Measurements from ENCODE around the gene IFITM1. TPM values are rescaled to one million over a fixed set of nuclear protein-coding genes. Genes with fewer than 3 reads are reported as not detected.

IFITM1 gene
- total and polyA plus RNA-seq, 2 donors (not counting 1 experiment from before 2014, with no cell fraction given) = 21.1 to 93.0 TPM

DNA sequence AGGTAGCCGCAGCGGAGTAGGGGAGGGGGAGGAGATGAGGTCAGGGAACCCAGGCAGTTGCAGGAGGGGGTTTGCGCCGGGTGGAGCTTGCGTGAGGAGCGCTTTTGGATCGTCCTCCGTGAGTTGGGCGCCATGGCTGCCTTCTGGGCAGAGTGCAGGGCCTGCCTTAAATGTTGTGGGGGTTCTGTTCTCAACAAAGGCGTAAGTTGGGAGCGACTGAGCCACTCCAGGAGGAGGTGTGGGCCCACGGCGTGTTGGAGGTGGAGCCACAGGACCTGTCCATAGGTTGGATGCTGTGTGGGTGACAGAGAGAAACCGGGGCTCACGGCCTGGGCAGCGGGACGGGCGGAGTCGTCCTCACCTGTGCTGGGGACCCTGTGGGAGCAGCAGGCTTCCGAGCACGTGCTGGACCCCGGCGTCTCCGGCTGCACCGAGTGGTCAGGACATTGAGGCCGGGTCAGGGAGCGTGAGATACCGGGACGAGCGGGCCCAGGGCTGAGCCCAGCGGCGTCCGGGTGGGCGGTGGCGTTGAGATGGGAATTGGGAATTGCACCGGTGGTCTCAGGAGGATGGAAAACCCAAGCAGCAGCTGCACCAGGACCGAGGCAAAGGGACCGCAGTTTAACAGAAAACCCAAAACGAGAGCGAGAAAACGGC, 25.9 kb upstream of the IFITM1 start:
- Histone ChIP-seq H3K4me1 (ENCODE audit: control insufficient read depth, extremely low read depth, insufficient read depth, low read length) (no peaks in the 10 kb centered on the region), H2AFZ (ENCODE audit: low read length) (no peak overlapping the region), H4K20me1 (ENCODE audit: control insufficient read depth, extremely low read depth, insufficient read depth, low read length) (no peaks in the 10 kb centered on the region), H3K27ac (ENCODE audit: insufficient read depth, low read length) (no peak overlapping the region), H3K36me3 (ENCODE audit: control insufficient read depth, insufficient read depth, low read length) (no peaks in the 10 kb centered on the region), H3K79me2 (ENCODE audit: control insufficient read depth, insufficient read depth, low read length) (no peaks in the 10 kb centered on the region), H3K27me3 (ENCODE audit: control insufficient read depth, insufficient read depth, low read length) (peaks cover 5% of the 10 kb centered on the region), H3K9me3 (ENCODE audit: control insufficient read depth, insufficient read depth, low read depth, low read length) (no peaks in the 10 kb centered on the region), H3K4me2 (ENCODE audit: extremely low read depth, insufficient read depth, low read length) (peak overlapping the region; percentile 39), H3K9ac (ENCODE audit: insufficient read depth, low read length) (no peak overlapping the region), H3K4me3 (replicated peaks in 1 of 4; ENCODE audit: control extremely low read depth in 1 of 4, insufficient read depth in 1 of 4, low read depth in 3 of 4, low read length in 4 of 4) (peak overlapping the region in 3 of 4 experiments; percentile 11 to 59 (median 40))
- TF ChIP-seq, protein P1, sequence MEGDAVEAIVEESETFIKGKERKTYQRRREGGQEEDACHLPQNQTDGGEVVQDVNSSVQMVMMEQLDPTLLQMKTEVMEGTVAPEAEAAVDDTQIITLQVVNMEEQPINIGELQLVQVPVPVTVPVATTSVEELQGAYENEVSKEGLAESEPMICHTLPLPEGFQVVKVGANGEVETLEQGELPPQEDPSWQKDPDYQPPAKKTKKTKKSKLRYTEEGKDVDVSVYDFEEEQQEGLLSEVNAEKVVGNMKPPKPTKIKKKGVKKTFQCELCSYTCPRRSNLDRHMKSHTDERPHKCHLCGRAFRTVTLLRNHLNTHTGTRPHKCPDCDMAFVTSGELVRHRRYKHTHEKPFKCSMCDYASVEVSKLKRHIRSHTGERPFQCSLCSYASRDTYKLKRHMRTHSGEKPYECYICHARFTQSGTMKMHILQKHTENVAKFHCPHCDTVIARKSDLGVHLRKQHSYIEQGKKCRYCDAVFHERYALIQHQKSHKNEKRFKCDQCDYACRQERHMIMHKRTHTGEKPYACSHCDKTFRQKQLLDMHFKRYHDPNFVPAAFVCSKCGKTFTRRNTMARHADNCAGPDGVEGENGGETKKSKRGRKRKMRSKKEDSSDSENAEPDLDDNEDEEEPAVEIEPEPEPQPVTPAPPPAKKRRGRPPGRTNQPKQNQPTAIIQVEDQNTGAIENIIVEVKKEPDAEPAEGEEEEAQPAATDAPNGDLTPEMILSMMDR (conservative IDR thresholded peaks at IDR 0.05 in 1 of 2, IDR thresholded peaks at IDR 0.05 in 1 of 2; ENCODE audit: low read depth in 1 of 2, low read length in 2 of 2) = no peak
- no peak for TF ChIP-seq EZH2 (IDR thresholded peaks at IDR 0.05; ENCODE audit: low read length, missing control alignments)
- no peak for DNase-seq (ENCODE audit: low read depth in 2 of 2)

DNA sequence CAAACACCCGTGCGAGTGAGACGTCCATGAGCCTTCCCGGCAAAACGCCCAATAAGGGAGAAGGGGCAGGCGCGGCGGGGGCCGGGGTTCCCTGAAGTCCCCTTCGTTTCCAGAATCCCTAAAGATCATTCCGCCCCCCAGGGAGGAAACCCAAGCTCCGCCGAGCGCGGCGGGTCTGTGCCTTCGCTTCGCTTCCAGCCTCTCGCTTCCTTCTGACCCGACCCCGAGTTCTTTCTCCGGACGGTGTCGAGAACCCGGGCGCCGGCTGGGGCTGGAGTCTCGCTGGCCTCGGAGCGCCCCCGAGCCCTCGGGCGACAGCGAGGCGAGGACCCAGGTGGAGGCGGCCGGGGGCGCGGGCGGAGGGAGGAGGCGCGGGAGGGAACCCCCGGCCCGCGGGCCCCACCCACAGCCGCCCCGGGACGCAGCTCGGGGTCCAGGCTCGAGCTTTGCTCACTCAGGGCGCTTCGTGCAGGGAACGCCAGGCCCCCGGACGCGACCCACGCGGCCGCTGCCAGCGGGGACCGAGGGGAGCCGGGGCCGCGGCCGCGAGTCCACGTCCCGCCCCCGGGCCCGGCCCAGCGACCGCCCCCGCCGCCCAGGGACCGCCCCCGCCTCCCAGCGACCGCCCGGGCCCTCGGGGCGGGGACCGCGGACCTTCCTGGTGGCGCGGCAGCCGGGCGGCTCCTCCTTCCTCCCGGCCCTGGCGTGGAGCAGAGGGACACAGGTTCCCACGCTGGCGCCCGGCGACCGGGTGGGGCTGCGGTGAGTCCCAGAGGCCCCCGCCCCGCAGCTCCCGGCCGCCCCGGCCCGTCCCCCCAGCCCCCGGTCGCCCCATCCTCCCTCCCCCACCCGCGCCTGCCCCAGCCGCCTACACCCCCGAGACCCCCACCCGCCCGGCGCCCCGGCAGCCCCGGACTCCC, 25.1 kb upstream of the IFITM1 start, which contains the start of gene PGGHG:
TSS of gene PGGHG (plus strand) at position 649 of the 920 bp plus-strand sequence. CDS start 691 bp downstream, outside the sequence.
- Histone ChIP-seq H2AFZ (ENCODE audit: low read length) (peak within 1 kb of the TSS; percentile 33), H4K20me1 (ENCODE audit: control insufficient read depth, extremely low read depth, insufficient read depth, low read length) (no peaks in the 10 kb centered on the region), H3K4me3 (replicated peaks in 1 of 4; ENCODE audit: control extremely low read depth in 1 of 4, insufficient read depth in 1 of 4, low read depth in 3 of 4, low read length in 4 of 4) (peak within 1 kb of the TSS; percentile 11 to 59 (median 37)), H3K9me3 (ENCODE audit: control insufficient read depth, insufficient read depth, low read depth, low read length) (no peaks in the 10 kb centered on the region), H3K36me3 (ENCODE audit: control insufficient read depth, insufficient read depth, low read length) (no peaks in the 10 kb centered on the region), H3K4me2 (ENCODE audit: extremely low read depth, insufficient read depth, low read length) (peak within 1 kb of the TSS; percentile 39), H3K9ac (ENCODE audit: insufficient read depth, low read length) (peak within 1 kb of the TSS; percentile 9), H3K27ac (ENCODE audit: insufficient read depth, low read length) (no peak within 1 kb of the TSS), H3K27me3 (ENCODE audit: control insufficient read depth, insufficient read depth, low read length) (peaks cover 5% of the 10 kb centered on the region), H3K4me1 (ENCODE audit: control insufficient read depth, extremely low read depth, insufficient read depth, low read length) (no peaks in the 10 kb centered on the region), H3K79me2 (ENCODE audit: control insufficient read depth, insufficient read depth, low read length) (no peaks in the 10 kb centered on the region)
- DNase-seq (ENCODE audit: low read depth in 2 of 2) = peak in 1 of 2 donors; percentile 8
- TF ChIP-seq, protein P1 (conservative IDR thresholded peaks at IDR 0.05 in 1 of 2, IDR thresholded peaks at IDR 0.05 in 1 of 2; ENCODE audit: low read depth in 1 of 2, low read length in 2 of 2) = no peak
- no peak for TF ChIP-seq EZH2 (IDR thresholded peaks at IDR 0.05; ENCODE audit: low read length, missing control alignments)

DNA sequence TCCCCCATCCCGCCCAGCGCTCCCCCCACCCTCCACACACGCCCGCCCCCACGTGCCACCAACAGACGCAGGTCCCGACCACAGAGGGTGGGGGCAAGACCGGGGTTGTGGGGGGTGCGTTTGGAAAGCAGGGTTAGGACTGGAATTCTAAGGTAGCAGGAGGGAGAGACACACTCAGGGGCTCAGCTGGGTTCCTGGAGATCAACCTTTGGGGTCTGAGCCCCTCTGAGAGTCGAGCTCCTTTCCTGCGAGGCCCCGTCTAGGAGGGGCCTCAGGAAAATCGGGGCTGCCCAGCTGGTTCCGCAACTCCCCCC, 24.5 kb upstream of the IFITM1 start:
- Histone ChIP-seq H3K9ac (ENCODE audit: insufficient read depth, low read length) (no peak overlapping the region), H3K4me1 (ENCODE audit: control insufficient read depth, extremely low read depth, insufficient read depth, low read length) (no peaks in the 10 kb centered on the region), H3K9me3 (ENCODE audit: control insufficient read depth, insufficient read depth, low read depth, low read length) (no peaks in the 10 kb centered on the region), H3K79me2 (ENCODE audit: control insufficient read depth, insufficient read depth, low read length) (no peaks in the 10 kb centered on the region), H3K27ac (ENCODE audit: insufficient read depth, low read length) (no peak overlapping the region), H3K4me2 (ENCODE audit: extremely low read depth, insufficient read depth, low read length) (peak overlapping the region; percentile 35), H3K4me3 (replicated peaks in 1 of 4; ENCODE audit: control extremely low read depth in 1 of 4, insufficient read depth in 1 of 4, low read depth in 3 of 4, low read length in 4 of 4) (peak overlapping the region in 2 of 4 experiments; percentile 34 to 42), H3K27me3 (ENCODE audit: control insufficient read depth, insufficient read depth, low read length) (peaks cover 5% of the 10 kb centered on the region), H2AFZ (ENCODE audit: low read length) (no peak overlapping the region), H4K20me1 (ENCODE audit: control insufficient read depth, extremely low read depth, insufficient read depth, low read length) (no peaks in the 10 kb centered on the region), H3K36me3 (ENCODE audit: control insufficient read depth, insufficient read depth, low read length) (no peaks in the 10 kb centered on the region)
- TF ChIP-seq, protein P1 (conservative IDR thresholded peaks at IDR 0.05 in 1 of 2, IDR thresholded peaks at IDR 0.05 in 1 of 2; ENCODE audit: low read depth in 1 of 2, low read length in 2 of 2) = no peak
- no peak for TF ChIP-seq EZH2 (IDR thresholded peaks at IDR 0.05; ENCODE audit: low read length, missing control alignments)
- DNase-seq (ENCODE audit: low read depth in 2 of 2) = no peak

Measured in fibroblast of lung (primary cell).